RWPE1 (cell line): ENCODE data around the gene ELOB.

Source experiments
- CTCF ChIA-PET: fragments of 350-600 bp; sonication (Branson Sonifier 250); formaldehyde crosslinking; extraction: SDS; loops from one replicate; lab custom pipeline; 2021; lab: Yijun Ruan, JAX
- POLR2A ChIA-PET: fragments of 400-600 bp; formaldehyde crosslinking; extraction: SDS; loops from one replicate; lab custom pipeline; 2020; ENCODE audit warnings: antibody characterized with exemption; ENCODE audit not compliant: low non-redundant PET; lab: Yijun Ruan, JAX
- DNase-seq: peaks from one replicate; pipeline ENCODE4 v3.0.0; 2012; ENCODE audit warnings: low spot score
- H3K27ac ChIP-seq: fragments of 450-650 bp; 2 replicates; pipeline ENCODE4 v1.5.1; 2017
- TF ChIP-seq, protein P1 (sequence below): fragments of 450-650 bp; conservative IDR thresholded peaks from 2 replicates; pipeline ENCODE4 v1.5.1; 2017; ENCODE audit warnings: low read depth, mild to moderate bottlenecking

ELOB gene

DNA sequence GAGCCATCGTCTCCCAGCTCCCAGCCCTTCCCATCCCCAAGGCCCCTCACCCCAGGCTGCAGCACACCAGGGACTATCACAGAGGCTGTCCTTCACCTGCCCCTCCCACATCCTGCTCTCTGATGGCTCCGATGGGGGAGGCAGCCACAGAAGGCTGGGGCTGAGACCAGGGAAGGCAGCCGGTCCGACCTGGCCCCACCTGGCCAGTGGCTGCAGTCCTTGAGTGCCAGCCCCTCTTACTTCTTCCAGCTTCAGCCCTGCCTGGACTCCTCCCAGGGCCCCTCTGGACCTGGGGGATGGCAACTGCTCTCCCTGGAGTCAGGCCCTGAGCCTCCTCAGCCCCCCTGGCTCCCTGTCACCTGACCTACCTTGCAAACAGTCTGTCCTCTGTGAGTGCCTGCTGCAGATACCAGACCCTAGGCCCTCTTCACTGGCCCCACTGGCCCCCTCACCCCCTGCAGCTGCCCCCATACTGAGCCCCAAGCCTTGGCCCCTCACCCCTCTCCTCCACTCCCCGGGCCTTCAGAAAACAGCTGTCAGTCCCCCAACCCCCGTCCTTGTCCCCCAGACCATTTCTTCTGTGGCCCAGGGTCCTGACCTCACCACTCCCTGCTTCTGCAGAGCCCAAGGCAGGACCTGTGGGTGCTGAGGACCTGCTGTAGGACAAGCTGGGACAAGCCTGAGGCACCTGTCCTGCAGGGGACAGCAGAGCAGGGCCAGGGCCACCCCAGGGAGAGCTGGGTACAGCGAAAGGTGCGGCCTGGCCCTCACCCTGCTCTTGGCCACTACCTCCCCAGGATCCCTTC is 37.3 kb downstream of the ELOB start:
- ChIA-PET POLR2A (no interaction called here), CTCF (interaction anchor here (0.5 to 1.5 kb wide), 3 partner anchors 128 to 916 kb away, joined by 3 to 7 read pairs (median 4); no protein-coding TSS in a partner anchor)
- TF ChIP-seq, protein P1, sequence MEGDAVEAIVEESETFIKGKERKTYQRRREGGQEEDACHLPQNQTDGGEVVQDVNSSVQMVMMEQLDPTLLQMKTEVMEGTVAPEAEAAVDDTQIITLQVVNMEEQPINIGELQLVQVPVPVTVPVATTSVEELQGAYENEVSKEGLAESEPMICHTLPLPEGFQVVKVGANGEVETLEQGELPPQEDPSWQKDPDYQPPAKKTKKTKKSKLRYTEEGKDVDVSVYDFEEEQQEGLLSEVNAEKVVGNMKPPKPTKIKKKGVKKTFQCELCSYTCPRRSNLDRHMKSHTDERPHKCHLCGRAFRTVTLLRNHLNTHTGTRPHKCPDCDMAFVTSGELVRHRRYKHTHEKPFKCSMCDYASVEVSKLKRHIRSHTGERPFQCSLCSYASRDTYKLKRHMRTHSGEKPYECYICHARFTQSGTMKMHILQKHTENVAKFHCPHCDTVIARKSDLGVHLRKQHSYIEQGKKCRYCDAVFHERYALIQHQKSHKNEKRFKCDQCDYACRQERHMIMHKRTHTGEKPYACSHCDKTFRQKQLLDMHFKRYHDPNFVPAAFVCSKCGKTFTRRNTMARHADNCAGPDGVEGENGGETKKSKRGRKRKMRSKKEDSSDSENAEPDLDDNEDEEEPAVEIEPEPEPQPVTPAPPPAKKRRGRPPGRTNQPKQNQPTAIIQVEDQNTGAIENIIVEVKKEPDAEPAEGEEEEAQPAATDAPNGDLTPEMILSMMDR: no peak
- DNase-seq: no peak
- H3K27ac ChIP-seq: peak overlapping the region; percentile 42

GRCh38 chr16:2738615-2739014 is 38.5 kb downstream of the ELOB start:
- ChIA-PET CTCF (interaction anchor here (1.5 kb wide), 1 partner anchor 129 kb away, joined by 4 read pairs; no protein-coding TSS in a partner anchor), POLR2A (no interaction called here)
- H3K27ac ChIP-seq: peak overlapping the region; percentile 42
- no peak for DNase-seq
- TF ChIP-seq, protein P1: no peak

DNA sequence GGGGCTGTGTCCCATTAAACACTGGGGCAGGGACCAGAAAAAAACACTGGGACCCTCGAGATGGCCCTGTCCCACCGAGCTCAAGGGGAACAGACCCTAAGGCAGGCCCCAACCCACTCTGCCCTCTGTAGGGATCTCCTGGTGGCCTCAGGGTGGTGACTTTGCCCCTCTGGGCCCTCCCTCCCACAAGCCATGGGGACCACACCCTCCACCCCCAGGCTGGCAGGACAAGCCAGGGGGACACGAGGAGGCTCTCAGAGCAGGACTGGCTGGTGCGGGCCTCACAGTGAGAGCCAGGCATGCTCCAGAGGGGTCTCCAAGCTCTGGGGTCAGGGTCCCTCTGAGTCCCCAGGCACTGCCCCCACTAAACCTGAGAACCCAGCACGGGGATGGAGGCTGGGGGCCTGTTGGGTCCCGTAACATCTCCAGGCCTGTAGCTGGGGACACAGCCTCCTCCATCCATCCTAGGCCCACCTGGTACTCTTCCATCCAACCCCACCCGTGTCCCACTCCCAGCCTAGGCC is 39.1 kb downstream of the ELOB start:
- no peak for DNase-seq
- H3K27ac ChIP-seq: no peak overlapping the region
- ChIA-PET POLR2A (no interaction called here), CTCF (no interaction called here)
- TF ChIP-seq, protein P1: no peak

DNA sequence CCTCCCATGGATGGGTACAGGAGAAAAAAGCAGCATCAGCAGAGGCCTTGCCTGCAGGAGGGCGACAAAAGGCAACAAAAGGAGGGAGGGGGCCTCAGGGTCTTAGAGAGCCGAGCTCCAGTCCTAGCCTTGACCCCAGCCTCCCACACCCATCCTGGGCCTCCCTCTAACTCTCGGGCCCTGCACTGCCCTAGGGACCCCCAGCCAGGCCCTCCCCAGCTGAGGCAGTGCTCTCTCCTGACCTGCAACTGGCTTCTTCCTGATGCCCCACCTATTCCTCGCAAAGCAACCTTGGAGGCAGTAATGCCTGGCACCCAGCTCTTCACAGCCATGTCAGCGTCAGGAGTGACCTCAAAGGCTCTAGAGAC is 39.9 kb downstream of the ELOB start:
- DNase-seq: no peak
- no peak overlapping the region for H3K27ac ChIP-seq
- TF ChIP-seq, protein P1: no peak
- ChIA-PET POLR2A (no interaction called here), CTCF (no interaction called here)

GRCh38 chr16:2736476-2737237 is 40.4 kb downstream of the ELOB start:
- DNase-seq: no peak
- no peak overlapping the region for H3K27ac ChIP-seq
- ChIA-PET POLR2A (no interaction called here), CTCF (interaction anchor here (0.7 kb wide), 1 partner anchor 12 kb away, joined by 3 read pairs; no protein-coding TSS in a partner anchor)
- TF ChIP-seq, protein P1: no peak

DNA sequence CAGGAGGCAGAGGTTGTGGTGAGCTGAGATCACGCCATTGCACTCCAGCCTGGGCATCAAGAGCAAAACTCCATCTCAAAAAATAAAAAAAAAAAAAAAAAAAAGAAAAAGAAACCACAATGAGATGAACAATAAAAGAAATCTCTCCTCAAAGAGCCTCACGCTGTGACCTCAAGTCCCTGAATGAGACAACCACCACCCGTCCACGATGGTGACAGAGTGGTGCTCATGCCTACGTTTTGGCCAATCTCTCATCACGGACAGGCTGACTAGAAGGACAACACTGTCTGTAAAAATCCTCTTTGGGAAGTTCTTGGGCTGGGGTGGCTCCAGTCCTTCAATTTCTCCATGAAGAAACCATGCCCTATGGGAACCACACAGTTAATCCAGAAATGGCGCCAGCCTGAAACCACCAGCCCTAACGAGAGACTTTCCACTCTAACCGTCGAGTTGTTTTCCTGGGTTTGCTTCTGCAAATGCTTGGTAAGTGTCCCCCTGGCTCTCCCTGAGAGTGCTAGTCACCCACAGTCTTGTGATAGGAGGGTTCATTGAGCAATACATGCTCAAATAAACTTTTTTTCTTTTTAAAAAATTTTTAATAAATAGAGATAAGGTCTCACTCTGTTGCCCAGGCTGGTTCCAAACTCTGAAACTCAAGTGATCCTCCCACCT is 42.1 kb downstream of the ELOB start:
- ChIA-PET POLR2A (no interaction called here), CTCF (interaction anchor here (0.8 kb wide), 1 partner anchor 133 kb away, joined by 3 read pairs; no protein-coding TSS in a partner anchor)
- no peak overlapping the region for H3K27ac ChIP-seq
- DNase-seq: no peak
- TF ChIP-seq, protein P1: no peak
